ENCODE measurements around the gene IGIP. TPM values are rescaled to one million over a fixed set of nuclear protein-coding genes. Genes with fewer than 3 reads are reported as not detected.

Gene IGIP
- polyA plus RNA-seq, 3 donors, result 0.08 to 0.75 TPM; not detected in 1

- no CpG with 5 or more reads among the region's 2 CpGs for WGBS (ENCODE audit: insufficient coverage)
- H2AFZ ChIP-seq (ENCODE audit: insufficient read depth, low read depth, low read length, poor library complexity, severe bottlenecking), result no peak overlapping the region
- intact Hi-C loops (cut with micrococcal nuclease), result no loop called here
- H3K9ac ChIP-seq (ENCODE audit: insufficient read depth, low read length, poor library complexity, severe bottlenecking), result no peak overlapping the region
- peaks cover 19 to 22% of the 10 kb centered on the region in 2 donors for H3K4me1 ChIP-seq (ENCODE audit: control insufficient read depth in 1 of 2, insufficient read depth in 2 of 2, low read length in 2 of 2)
- Mint-ChIP-seq H3K27ac (peak overlapping the region in 1 of 7 donors; percentile 94), H3K36me3 (no peaks in the 10 kb centered on the region), H3K9me3 (peaks cover 0 to 2% (median 0%) of the 10 kb centered on the region in 7 donors), H3K4me1 (peaks cover 13% of the 10 kb centered on the region), H3K4me3 (no peak overlapping the region), H3K27me3 (ENCODE audit: low read depth in 3 of 3) (peaks cover 1 to 10% (median 5%) of the 10 kb centered on the region in 3 donors)
- DNase-seq, result no peak
- no peak overlapping the region for H3K27ac ChIP-seq (ENCODE audit: low read depth in 1 of 2, low read length in 2 of 2)
- no peaks in the 10 kb centered on the region for H3K27me3 ChIP-seq (ENCODE audit: control insufficient read depth in 2 of 2, insufficient read depth in 2 of 2, low read length in 2 of 2)
- H4K20me1 ChIP-seq (ENCODE audit: insufficient read depth, low read length), result no peaks in the 10 kb centered on the region
- no peaks in the 10 kb centered on the region for H3K9me3 ChIP-seq (replicated peaks in 1 of 2; ENCODE audit: control insufficient read depth in 1 of 2, insufficient read depth in 1 of 2, low read length in 2 of 2)
- H3K4me2 ChIP-seq (replicated peaks; ENCODE audit: extremely low read depth, low read length, poor library complexity, severe bottlenecking), result peak overlapping the region; percentile 90
- no peaks in the 10 kb centered on the region for H3K36me3 ChIP-seq (replicated peaks in 1 of 2; ENCODE audit: control insufficient read depth in 1 of 2, insufficient read depth in 2 of 2, low read length in 2 of 2)
- TF ChIP-seq, protein P1, sequence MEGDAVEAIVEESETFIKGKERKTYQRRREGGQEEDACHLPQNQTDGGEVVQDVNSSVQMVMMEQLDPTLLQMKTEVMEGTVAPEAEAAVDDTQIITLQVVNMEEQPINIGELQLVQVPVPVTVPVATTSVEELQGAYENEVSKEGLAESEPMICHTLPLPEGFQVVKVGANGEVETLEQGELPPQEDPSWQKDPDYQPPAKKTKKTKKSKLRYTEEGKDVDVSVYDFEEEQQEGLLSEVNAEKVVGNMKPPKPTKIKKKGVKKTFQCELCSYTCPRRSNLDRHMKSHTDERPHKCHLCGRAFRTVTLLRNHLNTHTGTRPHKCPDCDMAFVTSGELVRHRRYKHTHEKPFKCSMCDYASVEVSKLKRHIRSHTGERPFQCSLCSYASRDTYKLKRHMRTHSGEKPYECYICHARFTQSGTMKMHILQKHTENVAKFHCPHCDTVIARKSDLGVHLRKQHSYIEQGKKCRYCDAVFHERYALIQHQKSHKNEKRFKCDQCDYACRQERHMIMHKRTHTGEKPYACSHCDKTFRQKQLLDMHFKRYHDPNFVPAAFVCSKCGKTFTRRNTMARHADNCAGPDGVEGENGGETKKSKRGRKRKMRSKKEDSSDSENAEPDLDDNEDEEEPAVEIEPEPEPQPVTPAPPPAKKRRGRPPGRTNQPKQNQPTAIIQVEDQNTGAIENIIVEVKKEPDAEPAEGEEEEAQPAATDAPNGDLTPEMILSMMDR (IDR thresholded peaks at IDR 0.05), result no peak
- peaks cover 3% of the 10 kb centered on the region for H3K79me2 ChIP-seq (ENCODE audit: insufficient read depth, low read length)
- no peak overlapping the region for H3K4me3 ChIP-seq (replicated peaks in 1 of 3; ENCODE audit: low read depth in 2 of 3, low read length in 3 of 3)
These were observed 48.3 kb downstream of the IGIP start for GRCh38 chr5:140174014-140174413.

DNA sequence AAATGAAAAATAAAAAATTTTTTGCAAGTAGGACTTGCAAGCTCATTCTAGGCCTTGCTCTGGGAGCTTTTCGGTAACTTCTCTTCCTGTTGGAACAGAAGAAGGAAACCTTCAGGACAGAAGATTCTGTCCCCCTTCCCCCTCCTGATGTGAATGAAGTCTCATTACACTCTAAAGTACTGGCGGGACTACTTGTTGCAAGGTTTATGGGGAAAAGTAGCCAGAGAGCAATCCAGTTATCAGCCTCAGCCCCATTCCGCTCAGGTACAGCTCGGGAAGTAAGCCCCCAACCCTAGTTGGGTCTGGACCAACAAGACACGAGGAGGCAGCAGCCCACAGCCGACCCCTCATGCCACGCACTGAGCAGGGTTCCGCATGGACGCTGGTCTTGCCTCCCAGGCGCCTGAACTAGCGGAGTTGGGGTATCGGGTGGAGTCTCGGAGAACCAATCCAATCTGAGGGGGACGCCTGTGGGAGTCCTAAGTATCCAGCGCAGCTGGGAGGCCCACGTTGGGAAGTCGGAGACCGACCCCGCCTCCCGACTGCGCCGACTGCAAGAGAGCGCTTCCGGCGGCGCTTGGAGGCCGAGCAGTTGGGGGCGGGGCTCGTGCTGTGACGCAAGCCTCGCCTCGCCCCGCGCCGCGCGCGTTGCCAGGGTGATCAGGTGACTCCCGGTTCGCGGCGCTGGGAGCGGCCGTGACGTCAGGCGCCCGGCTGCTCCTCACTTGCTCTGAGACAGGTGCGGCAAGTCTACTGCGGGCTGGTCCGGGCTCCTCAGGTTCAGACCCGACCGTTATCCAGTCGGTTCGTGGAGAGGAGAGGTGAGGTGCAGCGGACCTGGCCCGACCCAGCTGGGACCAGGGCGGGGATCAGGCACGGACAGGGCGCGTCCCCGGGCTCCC is 49.0 kb downstream of the IGIP start, which contains the start of gene CYSTM1:
Gene CYSTM1, plus strand, starts transcription at position 724 of the 902 bp plus-strand sequence. CDS start 19,278 bp downstream, outside the sequence.
- Mint-ChIP-seq H3K27ac (peak within 1 kb of the TSS; percentile 94 to 98 (median 97)), H3K9me3 (peaks cover 0 to 2% (median 0%) of the 10 kb centered on the region in 7 donors), H3K36me3 (peaks cover 0 to 2% of the 10 kb centered on the region in 2 donors), H3K4me3 (peak within 1 kb of the TSS; percentile 98), H3K27me3 (ENCODE audit: low read depth in 3 of 3) (peaks cover 1 to 10% (median 5%) of the 10 kb centered on the region in 3 donors), H3K4me1 (peaks cover 11% of the 10 kb centered on the region)
- Histone ChIP-seq H3K36me3 (replicated peaks in 1 of 2; ENCODE audit: control insufficient read depth in 1 of 2, insufficient read depth in 2 of 2, low read length in 2 of 2) (no peaks in the 10 kb centered on the region), H3K79me2 (ENCODE audit: insufficient read depth, low read length) (peaks cover 3% of the 10 kb centered on the region), H3K4me3 (replicated peaks in 1 of 3; ENCODE audit: low read depth in 2 of 3, low read length in 3 of 3) (peak within 1 kb of the TSS; percentile 56 to 93 (median 88)), H4K20me1 (ENCODE audit: insufficient read depth, low read length) (no peaks in the 10 kb centered on the region), H3K9ac (ENCODE audit: insufficient read depth, low read length, poor library complexity, severe bottlenecking) (peak within 1 kb of the TSS; percentile 91), H3K27me3 (ENCODE audit: control insufficient read depth in 2 of 2, insufficient read depth in 2 of 2, low read length in 2 of 2) (no peaks in the 10 kb centered on the region), H3K4me1 (ENCODE audit: control insufficient read depth in 1 of 2, insufficient read depth in 2 of 2, low read length in 2 of 2) (peaks cover 14 to 16% of the 10 kb centered on the region in 2 donors), H3K4me2 (replicated peaks; ENCODE audit: extremely low read depth, low read length, poor library complexity, severe bottlenecking) (peak within 1 kb of the TSS; percentile 90), H3K9me3 (replicated peaks in 1 of 2; ENCODE audit: control insufficient read depth in 1 of 2, insufficient read depth in 1 of 2, low read length in 2 of 2) (no peaks in the 10 kb centered on the region), H3K27ac (ENCODE audit: low read depth in 1 of 2, low read length in 2 of 2) (peak within 1 kb of the TSS; percentile 70 to 88), H2AFZ (ENCODE audit: insufficient read depth, low read depth, low read length, poor library complexity, severe bottlenecking) (peak within 1 kb of the TSS; percentile 72)
- intact Hi-C loops (cut with micrococcal nuclease), result no loop called here
- TF ChIP-seq, protein P1 (IDR thresholded peaks at IDR 0.05), result no peak
- DNase-seq, result peak; percentile 90 to 92 (median 91)
- WGBS (ENCODE audit: insufficient coverage), result under 1% methylated on average over 59 of the region's 61 CpGs
